ENCODE measurements around the gene NUP93. TPM values are rescaled to one million over a fixed set of nuclear protein-coding genes. Genes with fewer than 3 reads are reported as not detected.

The NUP93 gene
- total and polyA plus RNA-seq, 9 of the 15 experiments (the other 6 are each of a cell fraction or from before 2014, with no cell fraction given) = 92.0 to 162 (median 121) TPM

DNA sequence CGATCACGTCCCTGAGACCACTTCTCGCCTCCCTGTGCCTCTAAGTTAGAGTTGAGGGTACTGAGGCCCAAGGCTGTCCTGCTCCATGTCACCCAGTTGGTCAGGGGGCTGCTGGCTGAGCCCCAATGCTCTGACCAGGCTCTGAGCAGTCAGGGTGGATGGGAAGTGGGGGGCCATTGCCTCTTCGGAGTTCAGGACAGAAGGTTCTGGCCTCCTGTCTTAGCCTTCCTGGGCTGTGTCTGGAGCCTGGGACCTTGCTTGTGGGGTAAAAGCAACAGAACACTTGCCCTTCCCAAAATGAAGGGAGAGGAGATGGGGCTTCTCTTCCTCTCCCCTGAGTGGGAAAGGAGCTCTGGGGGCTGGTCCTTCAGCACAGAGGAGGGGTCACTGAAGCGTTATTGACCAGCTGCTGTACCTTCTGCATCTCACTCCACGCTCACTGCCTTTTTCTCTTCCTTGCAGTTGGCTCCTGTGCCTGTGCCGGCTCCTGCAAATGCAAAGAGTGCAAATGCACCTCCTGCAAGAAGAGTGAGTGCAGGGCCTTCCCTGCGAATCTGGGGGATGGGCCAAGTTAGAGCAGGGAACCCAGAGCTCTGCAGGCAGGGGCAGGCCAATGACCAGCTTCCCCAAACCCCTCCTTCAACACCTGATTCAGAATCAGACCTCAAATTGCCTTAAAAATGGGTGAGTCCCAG is 47.1 kb upstream of the NUP93 start:
- intact Hi-C loops (cut with micrococcal nuclease) (no loop called here), in situ Hi-C loops (cut with MboI) (no loop called here)
- H3K9ac ChIP-seq (ENCODE audit: insufficient read depth in 1 of 2, low read depth in 2 of 2, low read length in 2 of 2) = peak overlapping the region; percentile 75 to 85
- H3K27ac ChIP-seq (ENCODE audit: extremely low read depth, low read depth, low read length) = no peak overlapping the region
- POLR2A ChIA-PET = interaction anchor here (0.9 to 1.2 kb wide), 2 partner anchors 13 to 27 kb away, joined by 3 to 4 read pairs; no protein-coding TSS in a partner anchor
- H3K4me2 ChIP-seq (ENCODE audit: insufficient read depth, low read length) = peak overlapping the region; percentile 94
- CTCF ChIA-PET (ENCODE audit: low intra/inter-chr PET ratio) = interaction anchor here (0.6 kb wide), 1 partner anchor 124 kb away, joined by 4 read pairs; no protein-coding TSS in a partner anchor
- ATAC-seq (peak; percentile 16), FAIRE-seq (no peak), DNase-seq (ENCODE audit: extremely low read depth in 1 of 4, low spot score in 3 of 4) (peak in 1 of 4 experiments; percentile 4)
- no peaks in the 10 kb centered on the region for H3K9me3 ChIP-seq (replicated peaks; ENCODE audit: control insufficient read depth, insufficient read depth, low read depth, low read length)
- 19% methylated on average over 8 of the region's 8 CpGs for WGBS (ENCODE audit: insufficient coverage, low coverage, missing lambda C conversion rate)
- H3K4me1 ChIP-seq (replicated peaks in 1 of 2; ENCODE audit: control insufficient read depth in 2 of 2, insufficient read depth in 2 of 2, low read length in 2 of 2) = peaks cover 6 to 12% of the 10 kb centered on the region in 2 experiments; a peak in 3 of 5 replicates
- TSS peak; percentile 79 for BruUV-seq (replicated peaks)
- peak overlapping the region; percentile 98 for H2AFZ ChIP-seq (ENCODE audit: low read depth, low read length)
- TF ChIP-seq HOXB6 (CRISPR knock-in tag; IDR thresholded peaks at IDR 0.05; ENCODE audit: borderline replicate concordance) (no peak), ZNF717 (CRISPR knock-in tag; IDR thresholded peaks at IDR 0.05) (no peak), RFX5 (IDR thresholded peaks at IDR 0.05; ENCODE audit: low read depth, low read length) (no peak), ZBTB26 (CRISPR knock-in tag; IDR thresholded peaks at IDR 0.05) (no peak), ETS2 (tag; IDR thresholded peaks at IDR 0.05; ENCODE audit: borderline replicate concordance, poor library complexity, severe bottlenecking) (no peak), HNRNPLL (IDR thresholded peaks at IDR 0.05; ENCODE audit: low read depth, low read length, poor library complexity, severe bottlenecking) (no peak), SLC30A9 (CRISPR knock-in tag; IDR thresholded peaks at IDR 0.05) (no peak), POU5F1 (IDR thresholded peaks at IDR 0.05; ENCODE audit: borderline replicate concordance, low read depth, low read length, partially characterized antibody) (no peak), RBM15 (IDR thresholded peaks at IDR 0.05; ENCODE audit: insufficient read depth, low read length) (no peak), ZC3H4 (CRISPR knock-in tag; IDR thresholded peaks at IDR 0.05; ENCODE audit: borderline replicate concordance) (no peak), EP400 (IDR thresholded peaks at IDR 0.05) (no peak)
- H4K20me1 ChIP-seq (replicated peaks; ENCODE audit: control insufficient read depth, insufficient read depth, low read length) = no peaks in the 10 kb centered on the region
- no peaks in the 10 kb centered on the region for H3K9me1 ChIP-seq (ENCODE audit: control insufficient read depth, insufficient read depth, low read length)
- no peaks in the 10 kb centered on the region for H3K36me3 ChIP-seq (ENCODE audit: control insufficient read depth, insufficient read depth, low read length)
- peaks cover 4 to 39% of the 10 kb centered on the region in 2 experiments for H3K27me3 ChIP-seq (ENCODE audit: control insufficient read depth in 2 of 2, insufficient read depth in 2 of 2, low read length in 2 of 2)
- H3K4me3 ChIP-seq = peak overlapping the region; percentile 46
- no peaks in the 10 kb centered on the region for H3K79me2 ChIP-seq (ENCODE audit: control insufficient read depth, insufficient read depth, low read length)

All from K562 (cell line).